ENCODE results near the gene VPS51.
"Not testable (repeated sequence)": the region's sequence is repeated elsewhere in the genome, so short reads cannot be mapped to it uniquely, and the experiment has no call there.

The VPS51 gene

GRCh38 chr11:65107751-65108468 lies 11.9 kb downstream of the VPS51 start:
- DNase-seq (ENCODE audit: low read depth) = no peak

GRCh38 chr11:65108469-65109123 lies 12.6 kb downstream of the VPS51 start:
- DNase-seq (ENCODE audit: low read depth) = no peak

- DNase-seq (ENCODE audit: low read depth) = no peak
Measured at GRCh38 chr11:65109231-65110198, 13.5 kb downstream of the VPS51 start.

DNA sequence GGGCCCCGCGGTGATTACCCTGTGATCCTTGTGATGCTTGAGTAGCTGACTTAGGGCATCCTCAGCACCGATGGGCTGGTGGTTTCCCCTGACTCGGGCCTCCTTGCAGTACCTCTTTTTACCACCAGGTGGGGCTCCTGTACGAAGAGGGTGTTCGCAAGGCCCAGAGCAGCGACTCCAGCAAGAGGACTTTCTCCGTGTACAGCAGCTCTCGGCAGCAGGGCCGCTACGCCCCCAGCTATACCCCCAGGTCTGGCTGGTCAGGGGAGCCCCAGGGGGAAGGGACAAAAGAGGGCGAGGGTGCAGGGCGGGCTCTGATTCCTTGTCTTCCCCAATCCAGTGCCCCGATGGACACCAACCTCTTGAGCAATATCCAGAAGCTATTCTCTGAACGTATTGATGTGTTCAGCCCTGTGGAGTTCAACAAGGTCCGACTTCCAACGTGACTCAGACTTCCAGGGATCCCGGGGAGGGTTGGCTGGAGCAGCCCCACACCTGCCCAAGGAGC lies 14.4 kb downstream of the VPS51 start:
- peak; percentile 79 for DNase-seq (ENCODE audit: low read depth)

- no peak for DNase-seq (ENCODE audit: low read depth)
Measured at GRCh38 chr11:65111159-65111743, 15.2 kb downstream of the VPS51 start.

DNA sequence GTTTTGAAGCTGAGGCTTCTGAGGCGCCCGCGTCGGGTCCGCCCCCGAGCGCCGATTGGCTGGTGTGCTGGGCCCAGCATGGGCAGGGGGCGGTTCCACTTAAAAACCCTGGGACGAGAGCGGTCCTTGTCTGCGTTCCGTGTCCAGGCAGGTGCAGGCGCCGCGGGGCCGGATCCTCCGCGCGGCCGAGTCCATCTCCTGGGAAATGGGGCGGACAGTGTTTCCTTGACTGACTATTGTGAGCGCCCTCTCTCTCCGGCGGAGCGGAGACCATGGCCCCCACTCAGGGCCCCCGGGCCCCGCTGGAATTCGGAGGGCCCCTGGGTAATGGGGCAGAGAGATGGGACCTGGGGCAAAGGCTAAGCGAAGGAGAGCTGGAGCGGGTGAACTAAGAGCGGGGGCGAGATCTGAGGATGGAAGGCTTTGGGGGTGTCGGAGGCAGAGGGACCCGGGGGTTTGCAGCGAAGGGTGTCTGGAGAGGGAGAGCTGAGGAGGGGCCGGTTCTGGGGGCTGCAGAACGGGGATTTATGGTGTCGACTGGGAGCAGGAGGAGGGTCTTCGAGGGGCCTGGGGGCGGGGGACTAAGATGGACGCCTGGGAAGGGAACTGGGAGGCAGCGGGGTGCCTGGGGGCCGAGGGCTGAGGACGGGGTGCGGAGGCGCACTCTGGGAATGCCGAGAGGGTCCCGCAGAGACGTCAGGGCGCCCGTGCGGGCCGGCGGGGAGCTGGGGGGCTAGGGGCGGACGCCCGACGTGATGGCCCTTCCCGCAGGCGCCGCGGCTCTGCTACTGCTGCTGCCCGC lies 15.9 kb downstream of the VPS51 start, which contains the start of gene TM7SF2:
Gene TM7SF2 (plus strand): TSS at position 129 of the 802 bp plus-strand sequence. CDS start 144 bp downstream, at position 273.
- DNase-seq (ENCODE audit: low read depth) = peak; percentile 92

DNA sequence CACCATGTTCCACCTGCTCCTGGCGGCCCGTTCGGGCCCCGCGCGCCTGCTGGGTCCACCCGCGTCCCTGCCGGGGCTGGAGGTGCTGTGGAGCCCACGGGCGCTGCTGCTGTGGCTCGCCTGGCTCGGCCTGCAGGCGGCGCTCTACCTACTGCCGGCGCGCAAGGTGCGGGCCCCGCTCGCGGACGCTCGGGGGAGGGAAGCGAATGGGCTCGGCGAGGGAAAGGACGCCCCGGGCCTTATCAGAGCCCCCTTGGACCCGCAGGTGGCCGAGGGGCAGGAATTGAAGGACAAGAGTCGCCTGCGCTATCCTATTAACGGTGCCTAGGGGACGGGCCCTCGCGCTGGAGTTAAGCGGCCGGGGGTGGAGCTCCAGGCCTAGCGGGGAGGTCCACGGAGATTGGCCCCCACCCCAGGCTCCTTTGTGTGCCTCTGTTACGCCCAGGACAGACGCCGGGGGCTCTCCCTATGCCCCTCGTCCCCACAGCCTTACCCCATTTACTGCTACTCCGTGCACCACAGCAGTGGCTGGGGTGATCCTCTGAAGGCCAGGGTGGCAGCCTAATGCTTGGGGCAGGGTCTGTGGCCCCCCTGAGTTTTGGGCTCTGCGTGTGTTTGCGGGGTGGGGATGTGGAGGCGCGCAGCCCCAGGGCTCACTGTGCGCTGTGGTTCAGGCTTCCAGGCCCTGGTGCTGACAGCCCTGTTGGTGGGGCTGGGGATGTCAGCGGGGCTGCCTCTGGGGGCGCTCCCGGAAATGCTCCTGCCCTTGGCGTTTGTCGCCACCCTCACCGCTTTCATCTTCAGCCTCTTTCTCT lies 16.7 kb downstream of the VPS51 start:
- peak; percentile 32 for DNase-seq (ENCODE audit: low read depth)

DNA sequence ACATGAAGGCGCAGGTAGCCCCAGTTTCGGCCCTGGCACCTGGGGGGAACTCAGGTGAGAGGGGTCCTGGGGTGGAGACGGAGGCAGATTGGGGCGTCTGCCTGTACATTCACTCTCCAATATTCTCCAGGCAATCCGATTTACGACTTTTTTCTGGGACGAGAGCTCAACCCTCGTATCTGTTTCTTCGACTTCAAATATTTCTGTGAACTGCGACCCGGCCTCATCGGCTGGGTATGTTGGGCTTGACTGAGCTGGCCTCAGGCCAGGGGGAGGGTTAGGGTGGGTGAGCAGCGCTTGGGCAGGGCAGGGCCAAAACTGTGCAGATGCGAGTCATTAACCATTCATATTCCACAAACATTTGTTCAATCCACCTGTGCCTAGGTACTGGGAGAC lies 17.3 kb downstream of the VPS51 start:
- no peak for DNase-seq (ENCODE audit: low read depth)

GRCh38 chr11:65113839-65114238 lies 17.8 kb downstream of the VPS51 start:
- DNase-seq (ENCODE audit: low read depth) = no peak

- DNase-seq (ENCODE audit: low read depth) = no peak
Measured at GRCh38 chr11:65114538-65115171, 18.6 kb downstream of the VPS51 start.

GRCh38 chr11:65115361-65116082 lies 19.5 kb downstream of the VPS51 start:
- no peak for DNase-seq (ENCODE audit: low read depth)

- peak; percentile 61 for DNase-seq (ENCODE audit: low read depth)
Measured at GRCh38 chr11:65116370-65117205, 20.6 kb downstream of the VPS51 start.

- DNase-seq (ENCODE audit: low read depth) = peak; percentile 98
Measured at GRCh38 chr11:65117206-65118096, 21.4 kb downstream of the VPS51 start, which contains the start of gene ZNHIT2. ZNHIT2 (minus strand) TSS chr11:65117701; CDS start chr11:65117653, 48 bp downstream.

DNA sequence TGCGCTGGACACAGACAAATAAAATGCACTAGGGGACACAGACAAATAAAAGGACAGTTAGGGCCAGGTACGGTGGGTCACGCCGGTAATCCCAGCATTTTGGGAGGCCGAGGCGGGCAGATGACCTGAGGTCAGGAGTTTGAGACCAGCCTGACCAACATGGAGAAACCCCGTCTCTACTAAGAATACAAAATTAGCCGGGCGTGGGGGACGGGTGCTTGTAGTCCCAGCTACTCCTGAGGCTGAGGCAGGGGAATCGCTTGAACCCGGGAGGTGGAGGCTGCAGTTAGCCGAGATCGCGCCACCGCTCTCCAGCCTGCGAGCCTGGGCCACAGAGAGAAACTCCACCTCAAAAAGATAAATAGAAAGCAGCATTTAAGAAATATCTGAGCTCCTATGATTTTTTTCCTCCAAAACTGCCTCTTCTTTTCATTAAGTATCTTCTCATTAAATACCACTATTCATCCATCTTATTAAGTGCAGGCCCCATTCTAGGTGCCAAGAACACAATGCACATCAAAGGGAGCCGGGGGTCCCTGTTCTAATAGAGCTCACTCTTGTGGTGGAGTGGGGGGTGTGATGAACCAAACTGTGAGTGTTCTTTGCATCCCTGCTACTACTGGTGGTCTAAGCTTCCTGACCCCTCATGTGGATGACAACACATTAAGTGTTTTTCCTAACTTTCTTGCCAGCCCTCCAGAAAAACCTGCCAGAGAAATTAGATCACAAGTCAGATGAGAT lies 22.3 kb downstream of the VPS51 start:
- no peak for DNase-seq (ENCODE audit: low read depth)

GRCh38 chr11:65118891-65119669 lies 23.1 kb downstream of the VPS51 start:
- DNase-seq (ENCODE audit: low read depth) = not testable (repeated sequence)
